Measurements from ENCODE around the gene UBXN1.
A peak's percentile ranks its signal among the peaks of the same experiment; 100 is the strongest.
"Not testable (repeated sequence)": the region's sequence is repeated elsewhere in the genome, so short reads cannot be mapped to it uniquely, and the experiment has no call there.

UBXN1 gene

DNA sequence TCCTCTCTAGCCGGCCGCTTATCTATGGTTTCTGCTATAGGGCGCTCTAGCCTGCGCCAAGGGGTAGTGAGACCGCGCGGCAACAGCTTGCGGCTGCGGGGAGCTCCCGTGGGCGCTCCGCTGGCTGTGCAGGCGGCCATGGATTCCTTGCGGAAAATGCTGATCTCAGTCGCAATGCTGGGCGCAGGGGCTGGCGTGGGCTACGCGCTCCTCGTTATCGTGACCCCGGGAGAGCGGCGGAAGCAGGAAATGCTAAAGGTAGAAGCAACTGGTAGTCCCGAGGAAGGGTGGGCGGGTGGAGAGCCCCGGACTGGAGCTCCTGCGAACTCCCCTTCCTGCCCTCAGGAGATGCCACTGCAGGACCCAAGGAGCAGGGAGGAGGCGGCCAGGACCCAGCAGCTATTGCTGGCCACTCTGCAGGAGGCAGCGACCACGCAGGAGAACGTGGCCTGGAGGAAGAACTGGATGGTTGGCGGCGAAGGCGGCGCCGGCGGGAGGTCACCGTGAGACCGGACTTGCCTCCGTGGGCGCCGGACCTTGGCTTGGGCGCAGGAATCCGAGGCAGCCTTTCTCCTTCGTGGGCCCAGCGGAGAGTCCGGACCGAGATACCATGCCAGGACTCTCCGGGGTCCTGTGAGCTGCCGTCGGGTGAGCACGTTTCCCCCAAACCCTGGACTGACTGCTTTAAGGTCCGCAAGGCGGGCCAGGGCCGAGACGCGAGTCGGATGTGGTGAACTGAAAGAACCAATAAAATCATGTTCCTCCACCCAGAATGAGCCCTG, 7.1 kb downstream of the UBXN1 start, which contains the start of the genes LBHD1 and UQCC3:
LBHD1 (minus strand) TSS at position 660 of the 782 bp plus-strand sequence. CDS start 2,236 bp downstream, outside the sequence.
UQCC3 (plus strand) TSS at position 66 of the 782 bp plus-strand sequence; CDS start at position 139, 73 bp downstream.
- DNase-seq (ENCODE audit: low read depth), result peak; percentile 57

DNA sequence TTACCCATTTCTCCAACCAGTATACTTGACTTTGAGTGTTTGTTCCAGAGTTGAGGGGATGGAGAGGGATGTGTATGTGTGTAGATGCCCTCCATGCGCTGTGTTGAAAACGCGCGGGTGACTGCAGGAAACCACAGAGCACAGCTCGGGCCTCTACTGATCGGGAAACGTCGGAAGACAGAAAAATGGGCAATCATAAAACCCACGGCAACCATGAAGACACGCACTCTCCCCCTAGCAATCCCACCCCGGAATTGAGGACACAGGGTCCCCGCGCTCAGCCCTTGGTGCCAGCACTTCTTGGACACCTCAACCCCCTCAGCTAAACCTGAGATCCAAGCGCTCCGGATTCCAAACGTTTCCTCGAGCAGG, 7.7 kb downstream of the UBXN1 start:
- no peak for DNase-seq (ENCODE audit: low read depth)

DNA sequence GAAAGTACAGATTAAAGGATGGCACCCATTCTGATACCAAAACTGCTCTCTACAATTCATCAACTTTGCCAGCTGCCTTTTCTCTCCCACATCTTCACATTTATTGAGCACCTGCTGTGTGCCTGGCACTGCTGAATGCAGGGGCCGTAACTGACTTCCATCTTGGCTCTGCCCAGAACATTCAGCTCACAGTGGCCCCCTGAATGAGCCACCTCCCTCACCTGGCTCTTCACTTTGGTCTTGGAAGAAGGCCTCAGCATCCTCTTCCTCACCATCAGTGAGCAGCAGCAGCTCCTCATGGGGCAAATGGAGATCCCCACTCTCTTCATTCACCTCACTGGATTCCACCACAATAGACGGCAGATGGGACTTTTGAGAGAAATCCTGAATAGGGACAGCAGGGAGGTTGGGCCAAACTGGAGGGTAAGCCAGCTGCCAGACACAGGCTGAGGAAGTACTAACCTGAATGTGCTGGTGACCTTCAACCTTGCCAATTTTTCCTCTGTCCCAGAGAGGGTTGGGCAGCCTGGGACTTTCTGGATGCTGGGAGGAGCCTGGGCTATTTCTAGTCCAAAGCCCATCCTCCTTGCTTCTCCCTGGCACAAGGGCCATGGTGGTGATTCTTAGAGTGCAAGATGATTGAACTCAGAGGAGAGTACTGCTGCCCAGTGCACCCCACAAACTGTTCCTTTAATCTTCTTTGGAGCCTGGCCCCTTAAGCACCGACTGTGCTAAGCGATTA, 9.3 kb downstream of the UBXN1 start:
- DNase-seq (ENCODE audit: low read depth), result no peak

DNA sequence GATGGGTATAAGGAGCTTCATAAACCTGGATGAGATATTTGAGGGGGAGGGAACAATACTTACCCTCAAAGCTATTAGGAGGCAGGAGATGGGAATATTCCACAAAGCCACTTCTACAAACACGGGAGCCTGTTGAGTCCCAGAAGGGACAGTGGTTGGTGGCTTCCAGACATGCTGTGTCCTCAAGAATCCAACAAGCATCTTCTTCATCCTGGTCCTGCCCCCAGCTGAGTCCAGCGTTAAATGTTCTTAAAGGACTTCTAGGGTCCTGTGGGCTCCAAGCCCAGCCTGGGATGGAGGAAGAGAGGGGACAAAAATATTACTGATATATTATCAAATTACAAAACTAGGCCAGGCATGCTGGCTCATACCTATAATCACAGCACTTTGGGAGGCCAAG, 11.4 kb downstream of the UBXN1 start:
- no peak for DNase-seq (ENCODE audit: low read depth)

DNA sequence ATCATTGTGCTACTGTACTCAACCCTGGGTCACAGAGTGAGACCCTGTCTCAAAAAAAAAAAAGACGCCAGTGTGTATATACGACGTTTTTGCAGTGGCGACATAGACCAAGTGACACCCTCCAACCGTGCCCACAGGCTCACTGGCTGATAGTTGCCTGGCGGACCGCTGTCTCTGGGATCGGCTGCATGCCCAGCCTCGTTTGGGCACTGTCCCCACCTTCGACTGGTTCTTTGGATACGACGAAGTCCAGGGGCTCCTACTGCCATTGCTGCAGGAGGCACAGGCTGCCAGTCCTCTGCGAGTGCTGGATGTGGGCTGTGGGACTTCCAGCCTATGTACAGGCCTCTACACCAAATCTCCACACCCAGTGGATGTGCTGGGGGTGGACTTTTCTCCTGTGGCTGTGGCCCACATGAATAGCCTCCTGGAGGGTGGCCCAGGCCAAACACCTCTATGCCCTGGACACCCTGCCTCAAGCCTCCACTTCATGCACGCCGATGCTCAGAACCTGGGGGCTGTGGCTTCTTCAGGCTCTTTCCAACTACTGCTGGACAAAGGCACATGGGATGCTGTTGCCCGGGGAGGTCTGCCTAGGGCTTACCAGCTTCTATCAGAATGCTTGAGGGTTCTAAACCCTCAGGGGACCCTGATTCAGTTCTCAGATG, 12.5 kb downstream of the UBXN1 start:
- DNase-seq (ENCODE audit: low read depth), result no peak

DNA sequence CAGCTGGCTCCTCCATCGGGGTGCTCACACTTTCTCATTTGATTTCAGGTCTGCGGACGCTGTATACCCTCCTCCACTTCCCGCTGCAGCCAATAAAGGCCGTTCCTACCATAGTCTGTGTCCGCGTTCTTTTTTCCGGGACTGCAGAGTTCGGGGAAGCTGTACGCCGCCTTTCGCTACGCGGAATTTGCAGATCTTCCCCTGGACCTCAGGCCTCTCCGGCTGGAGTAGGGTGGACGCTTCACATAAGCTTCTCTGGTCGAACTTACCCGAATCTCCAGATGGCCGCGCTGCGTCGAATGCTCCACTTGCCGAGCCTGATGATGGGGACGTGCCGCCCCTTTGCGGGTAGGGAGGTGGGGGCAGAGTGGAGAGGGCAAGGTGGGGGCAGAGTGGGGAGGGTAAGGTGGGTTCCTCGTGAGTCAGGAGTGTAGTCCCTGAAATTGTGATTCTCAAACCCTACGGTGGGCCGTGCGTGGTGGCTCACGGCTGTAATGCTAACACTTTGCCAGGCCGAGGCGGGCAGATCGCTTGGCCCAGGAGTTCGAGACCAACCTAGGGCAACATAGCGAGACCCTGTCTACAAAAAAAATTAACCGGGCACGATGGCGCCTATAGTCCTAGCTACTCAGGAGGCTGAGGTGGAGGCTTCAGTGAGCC, 13.1 kb downstream of the UBXN1 start:
- DNase-seq (ENCODE audit: low read depth), result peak; percentile 41

DNA sequence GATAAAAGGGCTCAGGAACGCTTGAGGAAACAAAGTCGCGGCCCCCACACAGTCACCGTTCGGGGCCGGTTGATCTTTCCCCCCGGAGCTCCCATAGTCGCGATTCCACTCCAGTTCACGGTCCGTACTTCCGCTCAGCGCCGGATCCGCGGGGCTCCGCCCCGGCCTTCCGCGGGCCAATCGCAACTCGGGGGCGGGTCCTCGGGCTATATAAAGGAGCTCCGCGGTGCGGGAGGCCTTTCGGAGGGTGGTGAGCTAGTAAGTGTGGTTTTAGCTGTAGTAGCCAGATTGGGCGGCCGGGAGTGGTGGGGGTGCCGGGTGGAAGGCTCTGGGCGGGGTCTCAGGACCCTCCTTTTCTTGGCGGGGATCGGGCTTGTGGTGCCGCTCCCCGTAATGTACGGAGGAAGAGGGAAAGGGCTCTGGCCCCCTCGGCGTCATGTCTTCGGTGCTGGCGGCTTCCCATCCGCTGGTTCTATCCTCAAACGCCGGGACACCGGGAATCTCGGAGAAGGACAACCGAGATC, 13.7 kb downstream of the UBXN1 start, which contains the start of the genes C11orf98 and CSKMT:
C11orf98 (minus strand) TSS at position 136 of the 524 bp plus-strand sequence; CDS start at position 95, 41 bp downstream.
CSKMT (plus strand) TSS at position 238 of the 524 bp plus-strand sequence. CDS start 568 bp downstream, outside the sequence.
- DNase-seq (ENCODE audit: low read depth), result peak; percentile 92

DNA sequence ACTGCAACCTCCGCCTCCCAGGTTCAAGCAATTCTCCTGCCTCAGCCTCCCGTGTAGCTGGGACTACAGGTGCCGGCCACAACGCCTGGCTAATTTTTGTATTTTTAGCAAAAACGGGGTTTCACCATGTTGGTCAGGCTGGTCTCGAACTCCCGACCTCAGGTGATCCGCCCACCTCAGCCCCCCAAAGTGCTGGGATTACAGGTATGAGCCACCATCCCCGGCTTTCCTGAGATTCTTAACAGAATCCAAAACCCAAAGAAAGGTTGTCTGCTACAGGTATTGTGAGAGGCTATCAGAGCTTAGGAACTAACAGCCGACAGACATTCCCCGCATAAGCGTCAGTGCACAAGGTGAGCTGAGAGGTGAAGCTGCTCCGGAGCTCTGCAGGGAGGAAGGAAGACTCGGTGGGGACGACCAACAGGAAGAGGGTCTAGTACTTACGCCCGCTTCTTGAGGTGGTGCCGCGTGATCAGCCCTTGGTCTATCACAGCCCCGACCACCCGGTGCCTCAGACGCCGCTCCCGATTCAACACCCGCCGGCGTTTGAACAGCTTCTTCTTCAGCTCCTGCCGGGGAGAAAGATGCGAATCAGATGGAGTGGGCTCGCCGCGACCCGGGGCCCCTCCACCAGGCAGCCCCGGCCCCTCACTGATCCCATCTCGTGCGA, 14.3 kb downstream of the UBXN1 start:
- DNase-seq (ENCODE audit: low read depth), result peak; percentile 22

DNA sequence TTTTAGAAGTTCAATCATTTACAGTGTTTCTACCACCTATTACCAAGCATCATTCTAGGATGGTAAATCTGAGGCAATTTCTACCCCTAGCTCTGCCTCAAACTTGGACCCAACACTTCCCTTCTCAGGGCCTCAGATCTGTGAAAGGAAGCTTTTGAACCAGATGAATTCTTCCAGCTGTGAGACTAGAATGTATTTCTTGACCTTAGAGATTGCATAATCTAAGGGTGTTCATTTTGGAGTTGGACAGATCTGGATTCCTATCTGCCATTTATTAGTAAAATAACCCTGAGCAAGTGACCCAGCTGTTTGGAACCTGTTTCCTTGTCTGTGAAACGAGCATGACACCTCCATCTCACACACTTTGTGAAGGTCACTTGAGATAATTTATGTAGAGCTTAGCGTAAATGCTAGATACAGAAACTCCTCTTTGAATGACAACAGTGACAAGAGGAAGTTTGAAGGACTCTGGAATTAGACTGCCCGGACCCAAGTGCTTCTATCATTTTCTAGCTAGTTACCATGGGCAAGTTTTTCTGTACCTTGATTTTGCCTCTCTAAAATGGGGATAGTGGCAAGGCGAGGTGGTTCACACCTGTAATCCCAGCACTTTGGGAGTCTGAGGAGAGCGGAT, 22.0 kb downstream of the UBXN1 start:
- no peak for DNase-seq (ENCODE audit: low read depth)

DNA sequence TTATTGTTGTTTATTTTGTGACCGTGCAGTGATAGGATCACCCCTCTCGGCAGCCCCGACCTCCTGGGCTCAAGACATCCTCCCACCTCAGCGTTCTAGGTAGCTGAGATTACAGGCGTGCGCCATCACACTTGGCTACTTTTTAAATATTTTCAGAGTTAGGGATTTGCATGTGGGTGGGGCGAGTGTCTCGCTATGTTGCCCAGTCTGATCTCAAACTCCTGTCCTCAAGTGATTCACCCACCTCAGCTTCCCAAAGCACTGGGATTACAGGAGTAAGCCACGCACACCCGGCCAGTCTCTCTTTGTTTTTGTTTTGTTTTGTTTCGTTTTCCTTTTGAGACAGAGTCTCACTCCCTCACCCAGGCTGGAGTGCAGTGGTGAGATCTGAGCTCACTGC, 24.6 kb downstream of the UBXN1 start:
- no peak for DNase-seq (ENCODE audit: low read depth)

DNA sequence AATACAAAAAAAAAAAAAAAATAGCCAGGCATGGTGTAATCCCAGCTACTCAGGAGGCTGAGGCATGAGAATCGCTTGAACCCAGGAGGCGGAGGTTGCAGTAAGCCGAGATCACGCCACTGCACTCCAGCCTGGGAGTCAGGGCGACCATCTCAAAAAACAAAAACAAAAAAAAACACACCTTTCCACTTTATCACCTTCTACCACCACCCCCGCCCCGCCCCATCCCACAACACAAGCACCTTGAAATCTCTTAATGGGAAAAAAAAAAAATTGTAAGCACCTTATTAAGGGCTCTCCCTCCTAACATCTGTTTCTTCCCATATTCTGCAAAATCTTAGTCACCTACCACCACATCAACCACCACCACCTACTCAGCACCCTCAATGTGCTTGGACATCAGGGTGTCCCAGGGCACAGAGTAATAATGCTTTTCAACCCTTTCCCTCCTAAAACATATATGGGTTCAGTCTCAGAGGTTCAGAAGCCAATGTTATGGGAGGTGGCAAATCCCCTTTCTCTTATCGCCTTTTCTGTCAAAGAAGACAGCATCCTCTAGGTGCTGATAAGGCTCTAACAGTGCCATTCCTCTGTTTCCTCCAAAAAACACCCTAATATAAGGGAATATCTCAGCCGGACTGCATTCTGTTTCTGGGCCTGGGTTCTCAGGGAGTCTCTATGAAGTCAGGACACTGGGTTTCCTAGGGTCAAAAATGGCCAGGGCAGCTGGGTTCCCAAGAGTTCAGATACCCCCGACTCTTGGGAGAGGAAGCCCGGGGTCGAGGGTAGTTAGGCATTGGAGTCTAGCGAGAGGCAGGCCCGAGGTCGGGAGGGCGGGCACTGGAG, 26.5 kb downstream of the UBXN1 start:
- no peak for DNase-seq (ENCODE audit: low read depth)

DNA sequence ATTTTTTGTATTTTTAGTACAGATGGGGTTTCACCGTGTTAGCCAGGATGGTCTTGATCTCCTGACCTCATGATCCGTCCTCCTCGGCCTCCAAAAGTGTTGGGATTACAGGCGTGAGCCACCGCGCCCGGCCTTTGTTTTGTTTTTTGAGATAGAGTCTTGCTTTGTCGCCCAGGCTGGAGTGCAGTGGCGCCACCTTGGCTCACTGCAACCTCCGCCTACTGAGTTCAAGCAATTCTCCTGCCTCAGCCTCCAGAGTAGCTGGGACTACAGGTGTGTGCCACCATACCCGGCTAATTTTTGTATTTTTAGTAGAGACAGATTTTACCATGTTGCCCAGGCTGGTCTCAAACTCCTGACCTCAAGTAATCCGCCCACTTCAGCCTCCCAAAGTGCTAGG, 28.6 kb downstream of the UBXN1 start:
- DNase-seq (ENCODE audit: low read depth), result not testable (repeated sequence)

DNA sequence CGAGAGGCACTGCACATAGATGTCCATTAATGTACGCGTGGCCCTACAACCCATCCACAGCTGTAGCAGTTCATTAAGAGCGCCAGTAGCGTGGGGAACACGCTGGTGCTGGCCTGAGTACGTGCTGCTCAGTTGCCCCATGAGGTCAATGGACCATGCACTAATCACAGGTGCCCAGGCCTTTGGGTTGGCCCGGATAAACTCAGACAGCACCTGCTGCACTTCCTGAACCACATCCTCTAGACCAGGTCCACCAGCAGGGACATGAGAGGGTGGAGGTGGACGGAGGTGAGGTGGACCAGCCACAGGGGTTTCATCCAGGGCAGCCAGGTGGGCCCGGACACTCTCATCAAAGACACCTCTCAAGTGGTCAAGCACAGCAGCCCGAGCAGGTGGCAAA, 29.4 kb downstream of the UBXN1 start:
- no peak for DNase-seq (ENCODE audit: low read depth)

DNA sequence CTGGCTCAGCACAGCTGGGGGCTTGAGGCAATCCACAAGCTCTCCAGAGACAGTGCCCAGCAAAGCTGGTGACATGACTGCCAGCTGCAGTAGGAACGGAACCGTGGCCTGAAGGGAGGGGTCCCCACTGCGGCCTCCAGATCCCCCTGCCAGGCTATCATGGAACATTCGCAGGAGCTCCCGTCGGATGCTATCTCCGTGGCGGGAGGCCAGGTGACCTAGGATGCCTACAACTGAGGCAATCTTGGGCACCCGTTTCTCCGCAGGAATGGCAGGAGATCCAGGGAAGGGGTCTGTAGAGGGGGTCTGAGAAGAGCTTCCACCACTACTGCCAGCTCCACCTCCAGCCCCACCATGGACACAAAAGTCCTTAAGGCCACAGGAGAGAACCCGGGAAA, 29.9 kb downstream of the UBXN1 start:
- no peak for DNase-seq (ENCODE audit: low read depth)

DNA sequence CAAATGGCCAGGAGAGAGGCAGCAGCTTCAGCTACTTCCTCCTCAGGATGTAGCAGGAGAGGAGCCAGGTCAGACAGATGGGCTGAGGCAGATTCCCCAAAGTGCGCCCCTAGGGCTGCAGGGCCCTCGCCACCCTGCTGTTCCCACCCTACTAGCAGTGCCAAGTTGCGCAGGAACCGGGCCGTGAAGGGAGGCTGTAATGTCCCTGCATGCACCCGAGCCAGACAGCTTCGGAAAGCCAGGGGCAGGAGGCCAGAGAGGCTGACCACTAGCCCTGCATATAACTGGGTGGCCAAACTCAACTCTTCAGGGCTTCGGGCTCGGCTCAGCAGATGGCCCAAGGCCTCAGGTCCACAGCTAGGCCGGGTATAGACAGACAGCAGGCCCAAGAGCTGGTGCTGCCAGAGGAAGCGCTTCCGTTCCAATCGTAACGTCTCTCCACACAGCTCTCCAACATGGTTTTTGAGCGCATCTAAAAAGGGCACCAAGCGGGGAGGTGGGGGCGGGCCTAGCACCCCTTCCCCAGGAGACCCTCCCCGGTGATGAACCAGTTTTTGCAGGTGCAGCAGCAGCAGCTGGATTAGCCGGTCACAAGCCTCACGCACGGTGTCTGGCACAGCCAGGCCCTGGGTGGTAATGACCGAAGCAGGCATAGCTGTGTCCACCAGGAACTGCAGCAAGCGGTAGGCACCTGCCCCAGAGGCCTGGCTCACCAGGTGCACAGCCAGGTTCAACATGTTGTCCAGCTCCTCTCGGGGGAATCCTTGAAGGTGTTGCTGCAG, 30.5 kb downstream of the UBXN1 start:
- no peak for DNase-seq (ENCODE audit: low read depth)

DNA sequence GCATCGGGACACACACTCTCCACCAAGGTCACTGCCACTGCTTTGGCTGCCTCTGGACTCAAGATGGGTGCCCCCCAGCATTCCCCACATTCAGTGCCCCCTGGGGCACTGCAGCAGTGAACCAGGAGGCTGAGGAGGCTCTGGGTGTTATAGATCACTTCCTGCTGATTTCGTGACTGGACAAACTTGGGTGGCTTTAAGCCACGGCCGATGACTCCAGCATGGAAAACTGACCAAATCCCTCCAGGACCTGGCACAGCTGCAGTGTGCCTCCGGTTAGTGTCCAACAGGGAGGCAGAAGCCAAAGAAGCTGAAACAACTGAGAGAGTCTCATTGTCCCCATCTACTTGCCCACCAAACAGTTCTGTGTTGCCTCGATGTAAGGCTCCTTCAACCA, 31.3 kb downstream of the UBXN1 start:
- no peak for DNase-seq (ENCODE audit: low read depth)

DNA sequence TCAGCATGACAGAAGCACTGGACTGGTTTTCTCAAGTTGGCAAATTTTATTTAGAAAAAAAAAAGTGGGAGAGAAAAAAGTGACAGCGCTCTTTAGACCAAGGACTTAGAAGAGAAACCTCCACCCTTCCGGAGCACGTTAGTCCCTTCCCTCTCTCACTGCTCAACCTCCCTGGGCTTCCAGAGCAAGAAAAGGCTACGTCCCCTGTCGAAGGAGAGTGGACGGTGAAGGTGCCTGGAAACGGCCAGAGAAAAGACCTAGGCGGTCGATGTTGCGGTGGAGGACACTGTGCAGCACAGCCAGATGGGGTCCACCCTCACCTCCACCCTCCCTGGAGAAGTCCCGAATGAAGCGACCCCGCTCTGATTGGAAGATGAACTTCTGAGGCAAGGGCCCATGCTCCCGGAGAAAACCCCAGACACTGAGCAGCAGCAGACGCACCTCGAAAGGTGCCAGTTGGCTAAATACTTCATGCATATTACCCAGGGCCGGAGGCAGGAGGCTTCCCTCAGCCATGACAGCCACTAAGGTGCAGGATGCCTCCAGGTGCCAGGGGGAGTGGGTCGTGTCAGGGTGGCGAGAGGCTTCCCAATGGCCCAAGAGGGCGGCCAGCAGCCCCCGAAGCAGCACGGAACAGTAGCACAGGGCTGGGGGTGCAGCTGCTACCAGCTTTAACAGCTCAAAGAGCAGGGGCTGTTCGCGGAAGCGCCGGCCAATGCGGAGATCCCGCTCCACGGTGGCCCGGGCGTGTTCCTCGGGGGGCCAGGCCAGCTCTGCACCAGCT, 31.9 kb downstream of the UBXN1 start:
- DNase-seq (ENCODE audit: low read depth), result no peak
